Posterior vena cava (tissue), 2 donors: ENCODE data around the gene DIP2A. TPM values are rescaled to one million over a fixed set of nuclear protein-coding genes. Genes with fewer than 3 reads are reported as not detected.
"Not testable (repeated sequence)": the region's sequence is repeated elsewhere in the genome, so short reads cannot be mapped to it uniquely, and the experiment has no call there.

Source experiments
- DNase-seq: peaks from one replicate; pipeline ENCODE4 v3.0.0-alpha.2; 2020; ENCODE audit warnings: low spot score
- intact Hi-C, 2 donors: fragments of 100-400 bp; cut with DNase I; formaldehyde crosslinking; loops; one replicate each; pipeline versions ENCODE4 v1.14.1 to v1.14.2; 2022 to 2023
- total RNA-seq, 2 donors: library from RNA; stranded (reverse); fragmentation: NEBNext Ultra II Directional; extraction: Animal tissue kit (Norgen Biotek cat#: 25700); gene quantifications; one replicate each; pipeline ENCODE4 v1.2.1, GENCODE V29; 2021
- donor health status: DM: yes; HTN: yes; CAD: no.
- donor health status: DM: yes; HTN: yes; CAD: no.

The DIP2A gene
- total RNA-seq, 2 donors from 2014 or later = 24.3 to 26.4 TPM

- peak; percentile 75 for DNase-seq
- intact Hi-C loops = no loop called here
Observed at GRCh38 chr21:46441961-46442498, 16.7 kb upstream of the DIP2A start.

- intact Hi-C loops = no loop called here
- peak; percentile 43 for DNase-seq
Observed at GRCh38 chr21:46442938-46443337, 15.8 kb upstream of the DIP2A start.

GRCh38 chr21:46443910-46444309 lies 14.8 kb upstream of the DIP2A start:
- intact Hi-C loops = no loop called here
- peak; percentile 57 for DNase-seq

- intact Hi-C loops = no loop called here
- DNase-seq = no peak
Observed at GRCh38 chr21:46448108-46448507, 10.6 kb upstream of the DIP2A start.

- intact Hi-C loops, DNase-seq: not testable (repeated sequence)
Observed at GRCh38 chr21:46448855-46449254, 9.8 kb upstream of the DIP2A start.

- DNase-seq = peak; percentile 44
Observed at GRCh38 chr21:46452710-46453109, 6.0 kb upstream of the DIP2A start.

GRCh38 chr21:46454142-46454541 lies 4.5 kb upstream of the DIP2A start:
- intact Hi-C loops = no loop called here

More at GRCh38 chr21:46452710-46453109, 6.0 kb upstream of the DIP2A start:
- intact Hi-C loops = no loop called here

GRCh38 chr21:46454634-46455390 lies 3.9 kb upstream of the DIP2A start:
- peak; percentile 19 for DNase-seq
- intact Hi-C loops = no loop called here

More at GRCh38 chr21:46454142-46454541, 4.5 kb upstream of the DIP2A start:
- DNase-seq = peak; percentile 5

- intact Hi-C loops = no loop called here
- peak; percentile 65 for DNase-seq
Observed at GRCh38 chr21:46455575-46456385, 2.9 kb upstream of the DIP2A start.

GRCh38 chr21:46456750-46457149 lies 1.9 kb upstream of the DIP2A start:
- no peak for DNase-seq
- intact Hi-C loops = no loop called here

GRCh38 chr21:46457801-46458314 lies 833 bp upstream of the DIP2A start:
- intact Hi-C loops = no loop called here
- peak; percentile 88 for DNase-seq

- no peak for DNase-seq
- intact Hi-C loops = no loop called here
Observed at GRCh38 chr21:46459024-46459355, 299 bp downstream of the DIP2A start.

GRCh38 chr21:46459356-46460112 lies 843 bp downstream of the DIP2A start:
- intact Hi-C loops = no loop called here
- DNase-seq = peak; percentile 87

GRCh38 chr21:46461909-46462308 lies 3.2 kb downstream of the DIP2A start:
- intact Hi-C loops = no loop called here
- no peak for DNase-seq

GRCh38 chr21:46465153-46465552 lies 6.5 kb downstream of the DIP2A start:
- DNase-seq, intact Hi-C loops: not testable (repeated sequence)

GRCh38 chr21:46465651-46466050 lies 7.0 kb downstream of the DIP2A start:
- intact Hi-C loops = no loop called here
- no peak for DNase-seq

- intact Hi-C loops = no loop called here
Observed at GRCh38 chr21:46468108-46468774, 9.6 kb downstream of the DIP2A start.

GRCh38 chr21:46469275-46469674 lies 10.6 kb downstream of the DIP2A start:
- intact Hi-C loops = no loop called here
- no peak for DNase-seq

More at GRCh38 chr21:46468108-46468774, 9.6 kb downstream of the DIP2A start:
- DNase-seq = no peak

- intact Hi-C loops = no loop called here
- DNase-seq = no peak
Observed at GRCh38 chr21:46471514-46471913, 12.8 kb downstream of the DIP2A start.
